ENCODE data around the gene TPGS1.

- TF ChIP-seq CTCF (IDR thresholded peaks at IDR 0.05): no peak
- no peak for TF ChIP-seq POLR2AphosphoS5 (IDR thresholded peaks at IDR 0.05)
- TF ChIP-seq POLR2A (IDR thresholded peaks at IDR 0.05): no peak
These were observed 38.6 kb upstream of the TPGS1 start for GRCh38 chr19:468587-469256.

Measured in breast epithelium (tissue), 3 donors.